IPS DF 19.7 (cell line): ENCODE measurements around the gene KLHL18.

Experiments
- DNase-seq: peaks from one replicate; pipeline ENCODE4 v3.0.0-alpha.2; 2013; ENCODE audit warnings: low read depth, low spot score

The KLHL18 gene

DNA sequence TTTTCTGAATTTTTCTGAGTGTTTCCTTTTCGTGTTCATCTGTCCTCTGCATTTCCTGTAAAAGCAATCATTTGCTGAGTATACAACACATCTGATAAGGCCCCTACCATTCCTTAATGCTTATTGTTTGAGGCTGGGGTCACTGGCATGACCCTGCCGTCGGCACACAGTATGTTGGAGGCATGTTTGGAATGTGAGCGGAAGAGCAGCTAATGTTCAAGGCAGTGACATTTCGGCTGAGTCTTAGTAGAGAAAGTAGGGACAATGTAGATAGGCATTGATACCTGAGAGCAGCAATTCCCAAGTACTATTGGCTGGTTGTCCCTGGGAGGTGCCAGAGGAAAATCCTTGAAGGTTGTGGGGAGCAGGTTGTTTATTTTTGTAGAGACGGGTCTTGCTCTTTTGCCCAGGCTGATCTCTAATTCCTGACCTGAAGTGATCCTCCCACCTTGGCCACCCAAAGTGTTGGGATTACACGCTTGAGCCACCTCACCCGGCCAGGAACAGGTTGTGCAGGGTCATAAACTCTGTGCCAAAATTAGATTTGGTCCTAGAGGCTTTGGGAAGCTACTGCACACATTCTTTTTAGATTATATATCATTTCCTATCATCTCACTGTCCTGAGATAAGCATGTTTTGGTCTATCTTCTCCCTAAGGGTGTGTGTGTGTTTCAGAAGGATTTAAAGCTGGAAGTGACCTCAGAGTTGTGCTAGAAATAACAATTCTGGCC, 111.6 kb downstream of the KLHL18 start:
- no peak for DNase-seq

DNA sequence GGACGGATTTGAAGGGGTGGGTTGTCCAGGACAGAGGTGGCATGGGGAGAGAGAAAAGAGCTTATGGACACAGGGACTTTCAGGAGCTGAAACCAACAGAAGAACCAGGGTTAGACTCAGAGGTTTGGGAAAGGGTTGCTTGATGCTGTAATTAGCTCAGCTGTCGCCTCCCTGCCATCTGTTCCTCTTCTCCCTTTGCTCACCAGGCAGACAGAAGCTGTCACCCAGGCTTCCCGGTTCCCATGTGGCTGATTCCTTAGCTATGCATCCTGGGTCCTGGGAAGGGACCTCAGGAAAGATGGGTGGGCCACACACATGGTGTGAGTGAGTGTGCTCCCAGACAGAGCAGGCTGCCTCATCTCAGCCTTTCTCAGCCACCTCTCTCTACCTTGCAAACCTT, 112.1 kb downstream of the KLHL18 start:
- no peak for DNase-seq
